ENCODE data around the gene LHX4.

Gene LHX4

DNA sequence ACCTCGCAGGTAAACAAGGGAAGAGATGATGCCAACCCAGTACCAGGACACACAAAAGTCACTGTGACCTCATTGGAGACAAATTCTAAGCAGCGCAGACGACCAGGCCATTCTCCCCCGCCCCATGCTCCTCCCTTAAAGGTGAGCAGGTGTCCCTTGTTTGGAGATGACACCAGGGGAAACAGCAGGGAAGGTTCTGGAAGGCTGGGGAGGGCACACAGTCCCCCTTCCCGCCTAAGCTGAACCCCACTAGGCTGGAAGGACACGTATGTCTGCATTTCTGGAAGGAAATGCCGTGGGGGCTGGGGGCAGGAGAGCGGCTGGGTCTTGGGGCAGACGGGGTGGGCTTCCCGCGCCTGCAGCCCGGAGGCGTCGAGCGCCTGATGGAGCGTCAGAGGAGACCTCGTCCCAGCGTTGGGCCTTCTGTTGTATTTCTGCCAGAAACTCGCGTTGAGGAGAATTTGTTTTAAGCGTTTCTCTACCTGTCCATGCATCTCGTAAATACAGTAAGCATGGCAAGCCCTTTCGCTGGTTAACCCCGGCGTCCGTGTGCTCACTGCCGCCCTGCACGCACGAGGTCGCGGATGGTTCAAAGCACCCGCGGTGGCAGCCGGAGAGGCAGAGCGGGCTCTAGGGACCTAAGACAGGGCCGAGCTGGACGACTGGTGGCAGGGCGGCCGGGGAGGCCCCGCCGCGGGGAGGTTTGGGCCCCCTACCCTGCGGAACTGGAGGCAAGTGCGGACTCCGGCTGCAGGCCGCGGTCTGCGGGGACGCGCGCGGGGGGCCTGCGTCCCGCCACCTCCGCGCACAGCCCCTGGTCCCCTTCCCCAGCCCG lies 1.2 kb upstream of the LHX4 start:
- TF ChIP-seq, protein P1, sequence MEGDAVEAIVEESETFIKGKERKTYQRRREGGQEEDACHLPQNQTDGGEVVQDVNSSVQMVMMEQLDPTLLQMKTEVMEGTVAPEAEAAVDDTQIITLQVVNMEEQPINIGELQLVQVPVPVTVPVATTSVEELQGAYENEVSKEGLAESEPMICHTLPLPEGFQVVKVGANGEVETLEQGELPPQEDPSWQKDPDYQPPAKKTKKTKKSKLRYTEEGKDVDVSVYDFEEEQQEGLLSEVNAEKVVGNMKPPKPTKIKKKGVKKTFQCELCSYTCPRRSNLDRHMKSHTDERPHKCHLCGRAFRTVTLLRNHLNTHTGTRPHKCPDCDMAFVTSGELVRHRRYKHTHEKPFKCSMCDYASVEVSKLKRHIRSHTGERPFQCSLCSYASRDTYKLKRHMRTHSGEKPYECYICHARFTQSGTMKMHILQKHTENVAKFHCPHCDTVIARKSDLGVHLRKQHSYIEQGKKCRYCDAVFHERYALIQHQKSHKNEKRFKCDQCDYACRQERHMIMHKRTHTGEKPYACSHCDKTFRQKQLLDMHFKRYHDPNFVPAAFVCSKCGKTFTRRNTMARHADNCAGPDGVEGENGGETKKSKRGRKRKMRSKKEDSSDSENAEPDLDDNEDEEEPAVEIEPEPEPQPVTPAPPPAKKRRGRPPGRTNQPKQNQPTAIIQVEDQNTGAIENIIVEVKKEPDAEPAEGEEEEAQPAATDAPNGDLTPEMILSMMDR (conservative IDR thresholded peaks at IDR 0.05), result no peak
- TF ChIP-seq ZFX (IDR thresholded peaks at IDR 0.05), result peak; percentile 78
- peak overlapping the region; percentile 35 for H3K27ac ChIP-seq

DNA sequence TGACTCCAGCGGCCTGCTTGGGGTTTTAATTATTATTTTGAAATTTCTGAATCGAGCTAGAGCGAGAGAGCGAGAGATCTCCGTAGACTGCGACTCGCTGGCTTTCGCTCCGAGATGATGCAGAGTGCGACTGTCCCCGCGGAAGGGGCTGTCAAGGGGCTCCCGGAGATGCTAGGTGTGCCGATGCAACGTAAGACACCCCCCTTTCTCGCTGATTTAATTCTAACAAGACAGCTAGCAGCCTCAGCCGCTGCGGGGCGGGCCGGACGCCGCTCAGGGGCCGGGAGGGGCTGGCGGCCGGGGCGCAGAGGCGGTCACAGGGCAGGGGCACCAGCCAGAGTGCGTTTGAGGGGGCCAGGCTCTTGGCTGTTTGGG lies 339 bp downstream of the LHX4 start:
- no peak overlapping the region for H3K27ac ChIP-seq
- TF ChIP-seq, protein P1 (conservative IDR thresholded peaks at IDR 0.05), result no peak
- no peak for TF ChIP-seq ZFX (IDR thresholded peaks at IDR 0.05)

DNA sequence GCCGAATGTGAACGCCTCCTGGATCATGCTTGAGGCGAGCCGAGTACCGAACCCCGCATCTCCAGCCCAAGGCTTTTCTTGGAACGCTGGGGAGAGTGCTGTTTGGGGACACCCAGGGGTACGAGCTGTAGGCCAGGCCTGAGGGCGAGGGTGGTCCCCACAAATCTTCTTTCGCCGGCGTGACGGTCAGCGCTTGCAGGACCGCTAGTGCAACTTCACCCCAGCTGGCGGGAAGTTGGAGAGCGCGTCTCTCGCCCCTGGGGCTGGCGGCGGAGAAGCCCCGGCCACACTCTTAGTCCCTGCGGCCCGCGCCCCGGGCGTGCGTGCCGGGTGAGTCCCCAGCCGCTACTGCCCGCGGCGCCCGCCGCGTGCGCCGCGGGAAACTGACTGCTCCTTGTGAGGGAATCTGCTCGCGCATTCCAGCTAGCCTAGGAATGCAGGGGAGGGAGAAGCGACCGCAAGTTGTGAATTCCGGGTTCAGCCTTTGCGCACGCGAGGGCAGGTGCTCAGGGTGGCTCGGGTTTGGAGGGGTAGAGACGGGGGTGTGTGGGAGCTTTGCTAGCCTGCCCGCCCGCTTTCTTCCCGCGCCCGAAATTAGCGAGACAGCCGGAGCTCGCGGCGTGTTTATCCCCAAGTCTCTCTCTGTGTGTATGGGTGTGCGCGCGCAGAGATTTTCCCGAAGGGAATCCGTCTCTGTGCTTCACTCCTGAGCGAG lies 884 bp downstream of the LHX4 start:
- no peak overlapping the region for H3K27ac ChIP-seq
- TF ChIP-seq ZFX (IDR thresholded peaks at IDR 0.05), result no peak
- TF ChIP-seq, protein P1 (conservative IDR thresholded peaks at IDR 0.05), result no peak

DNA sequence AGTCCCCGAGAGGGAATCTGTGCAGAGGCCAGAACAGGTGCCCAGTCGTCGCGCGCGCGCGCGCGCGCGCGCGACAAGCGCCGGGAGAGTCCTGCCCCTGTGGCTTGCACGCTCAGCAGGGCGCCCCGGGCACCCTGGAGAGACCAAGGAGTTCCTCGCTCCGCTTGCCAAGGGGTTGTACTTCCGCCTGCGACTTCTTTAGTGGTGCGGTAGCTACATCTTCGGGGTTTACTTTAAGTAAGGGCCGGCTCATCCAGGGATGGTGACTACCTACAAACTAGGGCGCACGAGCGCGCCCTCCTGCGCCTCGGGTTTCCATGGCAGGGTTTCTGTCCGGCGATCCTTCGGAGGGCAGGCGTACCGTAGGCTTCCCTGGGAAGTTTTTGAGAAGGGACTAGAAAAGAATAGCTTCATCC lies 1.4 kb downstream of the LHX4 start:
- TF ChIP-seq, protein P1 (conservative IDR thresholded peaks at IDR 0.05), result peak; percentile 18; the same call in 1 of the 2 replicates
- no peak for TF ChIP-seq ZFX (IDR thresholded peaks at IDR 0.05)

DNA sequence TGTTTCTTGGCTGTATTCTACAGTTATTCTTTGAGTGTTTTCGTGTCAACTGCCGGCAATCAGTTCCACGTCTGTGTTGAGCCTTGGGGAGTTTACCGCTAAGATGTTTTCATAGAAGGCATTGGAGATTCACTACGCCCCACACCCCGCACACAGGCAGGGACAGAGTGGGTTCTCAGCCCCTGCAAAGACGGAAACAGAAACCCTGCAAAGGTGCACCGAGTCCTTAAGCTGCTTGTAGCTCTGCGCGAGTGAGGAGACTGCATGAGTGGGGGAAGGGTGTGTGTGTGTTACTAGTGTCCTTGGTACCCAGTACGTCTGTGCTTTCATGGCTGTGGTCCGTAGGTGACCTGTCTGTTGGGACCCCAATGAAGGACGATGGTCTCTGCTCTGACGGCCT lies 1.9 kb downstream of the LHX4 start:
- no peak for TF ChIP-seq ZFX (IDR thresholded peaks at IDR 0.05)
- TF ChIP-seq, protein P1 (conservative IDR thresholded peaks at IDR 0.05), result peak; percentile 9; the same call in 1 of the 2 replicates
- H3K27ac ChIP-seq, result no peak overlapping the region

More for the DNA sequence above, 1.4 kb downstream of the LHX4 start:
- no peak overlapping the region for H3K27ac ChIP-seq

DNA sequence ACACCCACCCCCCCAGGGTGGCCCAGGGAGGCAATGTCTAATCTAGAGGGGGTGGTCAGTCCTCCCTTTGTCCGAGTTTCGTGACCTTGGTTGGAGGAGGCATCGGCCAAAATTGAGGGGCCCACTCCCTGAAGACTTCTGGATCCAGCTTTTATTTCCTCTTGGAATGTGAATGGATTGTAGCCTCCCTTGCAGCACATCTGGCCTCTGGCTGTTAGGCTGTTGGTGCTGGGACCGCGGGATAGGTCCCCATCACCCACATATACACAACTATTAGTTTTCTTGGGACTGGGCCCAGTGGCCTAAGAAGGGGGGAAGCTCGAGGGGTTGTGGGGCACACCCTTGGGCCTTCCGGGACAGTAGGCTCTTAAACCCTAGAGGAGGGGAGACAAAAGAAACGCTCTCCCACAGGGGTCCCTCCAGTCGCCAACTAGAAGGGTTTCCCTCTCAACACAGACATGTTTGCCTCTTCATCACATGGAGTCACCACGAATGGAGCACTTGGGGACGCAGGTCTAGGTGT lies 2.5 kb downstream of the LHX4 start:
- no peak overlapping the region for H3K27ac ChIP-seq
- TF ChIP-seq, protein P1 (conservative IDR thresholded peaks at IDR 0.05), result no peak

Measured in C4-2B (cell line).